Retina (tissue), 1 donor: ENCODE measurements around the gene DNAI1.

Experiments used
- DNase-seq: peaks from one replicate; pipeline ENCODE4 v3.0.0-alpha.2; 2016

Gene DNAI1

DNA sequence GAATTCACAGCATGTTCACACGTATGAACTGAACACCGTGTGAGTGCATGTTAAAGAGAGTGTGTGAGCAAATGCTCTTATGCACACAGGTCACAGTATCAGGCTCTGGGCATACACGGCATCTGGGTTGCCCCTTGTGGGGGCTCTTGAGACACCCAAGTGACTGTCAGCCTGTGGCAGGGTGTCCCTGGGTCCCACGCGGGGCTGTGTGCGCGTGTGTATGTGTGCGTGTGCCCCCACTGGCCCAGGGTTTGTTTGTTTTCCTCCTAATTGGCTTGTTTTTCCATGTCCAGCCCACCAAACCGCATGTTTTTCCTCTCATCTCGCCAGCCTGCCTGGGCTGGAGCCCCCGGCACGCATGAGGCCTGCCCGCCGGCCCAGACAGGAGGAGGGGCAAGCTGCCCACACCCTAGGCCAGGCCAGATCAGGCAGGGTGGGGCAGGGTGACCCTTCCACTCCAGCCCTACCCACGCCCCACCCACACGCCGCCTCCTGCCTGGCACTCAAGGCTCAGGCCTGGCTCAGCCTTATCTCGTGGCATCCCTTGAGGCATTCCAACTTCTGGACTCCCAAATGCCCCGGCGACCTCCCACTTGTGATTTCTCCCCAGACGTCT, 102.1 kb downstream of the DNAI1 start:
- no peak for DNase-seq

DNA sequence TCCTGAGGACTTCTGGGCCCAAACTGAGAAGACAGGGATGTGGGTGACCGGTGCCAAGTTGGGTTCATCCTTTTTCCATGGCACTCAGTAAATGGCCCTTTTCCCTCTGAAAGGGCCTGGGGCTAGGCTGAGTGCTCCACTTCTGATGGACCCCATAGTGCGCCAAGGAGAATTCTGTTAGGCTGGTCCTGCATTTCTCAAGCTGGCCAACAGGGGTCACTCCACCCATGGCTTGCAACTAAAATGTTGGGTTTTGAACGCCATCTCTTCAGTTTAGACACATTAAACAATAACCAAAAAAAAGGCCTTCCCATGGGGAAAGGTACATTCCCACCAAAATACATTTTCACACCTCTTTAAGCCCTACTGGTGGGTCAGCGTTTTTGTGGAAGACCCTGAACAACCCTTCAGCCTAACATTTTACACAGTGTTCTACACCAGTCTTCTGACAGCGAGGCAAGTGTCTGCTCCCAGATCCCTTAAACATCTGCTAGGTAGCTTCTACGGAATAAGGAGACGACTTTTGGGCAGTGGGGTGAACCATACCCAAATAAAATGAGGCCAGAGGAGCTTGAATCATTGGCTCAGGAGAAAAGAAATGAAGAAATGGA, 103.6 kb downstream of the DNAI1 start:
- no peak for DNase-seq

DNA sequence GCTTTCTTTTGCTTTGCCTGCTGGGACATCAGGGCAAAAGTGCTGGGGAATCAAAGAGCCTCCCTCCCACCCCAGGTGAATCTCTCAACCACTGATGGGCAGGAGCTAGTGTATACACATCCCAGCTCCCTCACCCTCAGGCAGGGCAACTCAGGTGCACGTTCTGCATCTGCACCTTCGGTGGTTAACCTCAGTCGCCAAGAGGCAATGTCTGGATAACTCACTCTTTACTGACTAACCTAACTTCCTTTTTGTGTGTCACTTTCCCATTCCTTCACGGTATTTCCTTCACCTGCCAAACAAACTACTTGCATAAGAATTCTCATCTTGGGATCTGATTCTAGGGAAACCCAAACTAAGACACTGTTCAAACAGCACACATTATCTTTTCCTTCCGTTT, 104.7 kb downstream of the DNAI1 start:
- DNase-seq = no peak

DNA sequence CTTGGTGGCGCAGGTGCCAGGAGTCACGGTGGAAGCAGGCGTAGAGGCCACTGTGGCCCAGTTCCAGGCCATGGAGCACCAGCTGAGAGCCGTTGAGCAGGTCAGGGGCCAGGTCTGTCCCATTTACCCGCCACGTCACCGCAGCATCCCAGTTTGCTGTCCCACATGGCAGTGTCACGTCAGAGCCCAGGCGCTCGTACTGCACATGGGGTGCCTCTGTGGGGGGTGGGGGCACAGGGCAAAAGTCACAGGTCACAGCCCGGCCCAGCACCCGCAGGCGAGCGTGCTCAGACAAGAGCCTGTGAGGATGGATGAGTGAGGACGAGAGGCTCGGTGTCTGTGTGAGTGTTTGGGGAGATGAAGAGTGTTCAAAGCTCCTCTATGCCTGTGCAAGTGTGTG, 106.0 kb downstream of the DNAI1 start:
- no peak for DNase-seq

DNA sequence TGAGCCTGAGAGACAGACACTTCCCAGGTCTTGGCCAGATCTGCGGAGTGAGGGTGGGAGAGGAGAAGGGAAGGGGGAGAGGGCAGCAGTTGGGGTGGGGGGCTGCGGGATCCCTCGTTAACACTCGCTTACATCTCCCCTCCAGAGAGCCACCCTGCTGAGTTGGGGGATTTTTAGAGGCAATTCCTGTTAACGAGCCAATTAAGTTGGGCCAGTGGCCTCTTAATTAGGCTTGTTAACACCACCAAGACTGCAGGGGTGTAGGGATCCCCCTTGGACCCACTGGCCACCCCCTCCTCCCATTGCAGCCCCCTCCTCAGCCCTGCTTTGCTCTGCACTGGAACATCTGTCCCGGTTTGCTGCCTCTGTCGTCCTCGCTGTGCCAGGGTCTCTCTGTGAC, 107.3 kb downstream of the DNAI1 start:
- DNase-seq = no peak

DNA sequence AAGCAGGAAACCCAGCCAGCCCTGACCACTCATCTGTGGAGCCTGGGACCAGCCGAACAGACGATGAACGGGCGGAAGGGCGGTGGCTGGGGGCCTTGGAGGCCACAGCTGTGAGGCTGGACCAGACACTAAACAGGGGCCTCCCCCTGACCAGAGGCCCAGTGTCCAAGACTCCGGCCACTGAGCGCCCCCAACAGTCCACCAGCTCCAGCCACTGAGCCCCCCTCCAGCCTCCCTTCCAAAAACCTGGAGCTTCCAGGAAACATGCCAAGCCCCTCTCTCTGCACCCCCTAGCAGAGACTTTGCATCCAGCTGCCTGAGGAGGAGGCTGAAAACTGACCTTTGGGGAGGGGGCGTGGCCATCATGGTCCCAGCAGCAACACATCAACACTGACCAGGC, 107.7 kb downstream of the DNAI1 start:
- no peak for DNase-seq

DNA sequence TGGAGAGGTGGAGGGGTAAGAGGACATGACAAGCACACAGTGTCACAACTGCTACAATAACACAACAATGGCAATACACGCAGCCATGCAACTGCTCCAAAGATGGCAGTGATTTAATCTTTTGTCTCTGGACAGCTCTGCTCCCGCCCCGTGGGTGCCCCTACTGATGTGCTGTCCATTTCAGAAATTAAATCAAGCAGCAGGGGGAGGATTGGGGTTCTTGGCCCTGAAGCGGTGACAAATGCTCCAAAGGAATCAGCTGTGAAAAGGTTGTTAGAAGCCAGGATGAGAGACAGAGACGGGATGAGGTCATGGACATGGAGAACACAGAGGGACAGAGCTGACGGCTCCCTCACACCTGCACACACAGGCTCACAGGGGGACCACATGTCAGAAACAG, 108.4 kb downstream of the DNAI1 start:
- DNase-seq = peak; percentile 40

DNA sequence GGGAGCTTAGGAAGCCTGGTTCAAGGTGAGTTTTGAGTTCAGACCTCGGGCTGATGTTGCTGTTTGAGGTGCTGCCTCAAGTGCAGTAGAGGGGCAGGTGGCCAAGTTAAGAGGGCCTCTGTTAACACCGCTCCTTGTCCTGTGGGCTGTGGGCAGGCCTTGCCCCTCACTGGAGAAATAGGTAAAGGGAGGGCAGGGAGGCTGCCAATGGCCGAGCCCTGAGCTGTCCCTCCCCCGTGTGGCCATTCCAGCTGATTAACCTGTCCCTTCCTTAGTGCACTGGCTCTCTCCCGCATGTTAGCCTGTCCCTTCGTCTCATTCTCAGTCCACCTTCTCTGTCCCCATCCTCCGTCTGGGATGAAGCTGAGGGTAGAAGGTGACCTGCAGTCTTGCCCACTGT, 109.5 kb downstream of the DNAI1 start:
- DNase-seq = no peak

DNA sequence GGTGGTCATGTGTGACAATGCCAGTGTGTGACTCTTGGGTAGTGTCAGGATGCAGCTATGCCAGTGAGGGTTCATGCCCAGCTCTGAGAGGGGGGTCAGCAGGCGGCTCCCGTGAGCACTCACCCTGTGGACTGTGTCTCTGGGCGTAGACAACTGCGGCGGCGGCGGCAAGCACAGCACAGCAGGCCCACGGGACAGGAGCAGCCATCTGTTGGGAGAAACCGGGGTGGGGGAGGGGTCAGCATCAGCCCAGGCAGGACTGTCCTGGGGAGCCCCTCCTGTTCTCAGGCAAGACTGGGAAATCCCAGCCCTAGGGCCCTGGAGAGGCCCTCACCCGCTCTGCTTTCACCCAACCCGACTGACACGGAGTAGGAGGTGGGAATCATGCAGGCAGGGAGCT, 110.2 kb downstream of the DNAI1 start:
- peak; percentile 66 for DNase-seq

DNA sequence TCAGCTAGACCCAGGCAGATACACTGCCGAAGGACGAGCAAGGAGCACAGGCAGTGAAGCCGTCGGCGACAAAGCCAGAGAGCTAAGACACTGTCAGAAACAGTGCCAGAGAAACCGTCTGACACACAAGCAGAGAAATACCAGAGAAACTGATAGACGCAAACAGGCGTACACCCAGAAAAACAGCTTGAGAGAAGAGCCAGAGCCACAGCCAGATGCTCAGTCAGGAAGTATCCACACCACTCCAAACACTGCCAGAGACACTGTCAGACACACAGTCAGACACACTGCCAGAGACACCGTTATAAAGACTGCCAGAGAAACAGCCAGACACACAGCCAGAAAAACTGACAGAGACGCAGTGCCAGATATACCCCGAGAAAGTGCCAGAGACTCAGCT, 111.8 kb downstream of the DNAI1 start:
- no peak for DNase-seq
